DOHH2 (cell line): ENCODE data around the gene C14orf180.

Experiments used
- H3F3A ChIP-seq: fragments of 200-600 bp; sonication (generic), shearing (Covaris generic); 2 replicates; pipeline ENCODE4 v1.6.0; 2016; ENCODE audit warnings: antibody characterized with exemption, mild to moderate bottlenecking; ENCODE audit not compliant: control insufficient read depth, insufficient read depth
- H3K27ac ChIP-seq: fragments of 200-600 bp; sonication (generic); 2 replicates; pipeline ENCODE4 v1.5.1; 2014; ENCODE audit warnings: low read depth, mild to moderate bottlenecking, low read length, moderate library complexity
- H3K27me3 ChIP-seq: fragments of 200-600 bp; sonication (generic); 2 replicates; pipeline ENCODE4 v1.6.1; 2014; ENCODE audit warnings: mild to moderate bottlenecking, low read length, mixed read lengths; ENCODE audit not compliant: control insufficient read depth
- H3K36me3 ChIP-seq: fragments of 200-600 bp; sonication (generic); 2 replicates; pipeline ENCODE4 v1.6.1; 2014; ENCODE audit warnings: mild to moderate bottlenecking, low read length, moderate library complexity, mixed read lengths; ENCODE audit not compliant: control insufficient read depth
- H3K4me1 ChIP-seq: fragments of 200-600 bp; sonication (generic); 2 replicates; pipeline ENCODE4 v1.6.1; 2014; ENCODE audit warnings: mild to moderate bottlenecking, low read length, mixed read lengths; ENCODE audit not compliant: control insufficient read depth
- H3K4me2 ChIP-seq: fragments of 200-600 bp; sonication (generic); 2 replicates; pipeline ENCODE4 v1.6.0; 2014; ENCODE audit warnings: mild to moderate bottlenecking, low read length, moderate library complexity
- H3K4me3 ChIP-seq: fragments of 200-600 bp; sonication (generic); 2 replicates; pipeline ENCODE4 v1.5.1; 2014; ENCODE audit warnings: mild to moderate bottlenecking, low read length, mixed read lengths
- H3K79me2 ChIP-seq: fragments of 200-600 bp; sonication (generic); 2 replicates; pipeline ENCODE4 v1.6.1; 2014; ENCODE audit warnings: mild to moderate bottlenecking, low read length, mixed read lengths; ENCODE audit not compliant: control insufficient read depth
- H3K9me2 ChIP-seq: fragments of 200-600 bp; sonication (generic); replicated peaks from 2 replicates; pipeline ENCODE4 v1.6.1; 2014; ENCODE audit warnings: mild to moderate bottlenecking, low read length, mixed read lengths; ENCODE audit not compliant: control insufficient read depth
- H3K9me3 ChIP-seq: fragments of 200-600 bp; sonication (generic); 2 replicates; pipeline ENCODE4 v1.6.1; 2014; ENCODE audit warnings: antibody characterized with exemption, low read length, mixed read lengths; ENCODE audit not compliant: control insufficient read depth, insufficient read depth
- H4K20me1 ChIP-seq: fragments of 200-600 bp; sonication (generic); 2 replicates; pipeline ENCODE4 v1.6.0; 2014; ENCODE audit warnings: low read depth, mild to moderate bottlenecking, antibody characterized with exemption, low read length, moderate library complexity; ENCODE audit not compliant: control insufficient read depth, insufficient read depth
- CTCF ChIP-seq: fragments of 200-600 bp; sonication (generic); IDR thresholded peaks from one replicate; pipeline ENCODE4 v1.5.1; 2014; ENCODE audit warnings: antibody characterized with exemption, mild to moderate bottlenecking, low read depth, low read length; ENCODE audit not compliant: poor library complexity, severe bottlenecking
- EZH2phosphoT487 ChIP-seq: fragments of 200-600 bp; sonication (generic); IDR thresholded peaks from 2 replicates; pipeline ENCODE4 v1.6.1; 2017; ENCODE audit warnings: borderline replicate concordance, mild to moderate bottlenecking, antibody characterized with exemption, low read length, moderate library complexity, mixed read lengths

The C14orf180 gene

GRCh38 chr14:104634138-104634760 is 54.7 kb downstream of the C14orf180 start:
- Histone ChIP-seq H4K20me1 (no peaks in the 10 kb centered on the region), H3K9me2 (no peaks in the 10 kb centered on the region), H3K36me3 (no peaks in the 10 kb centered on the region), H3K9me3 (no peaks in the 10 kb centered on the region), H3K4me2 (no peak overlapping the region), H3K4me3 (no peak overlapping the region), H3K4me1 (peaks cover 3% of the 10 kb centered on the region; the same call in 1 of the 2 replicates), H3K79me2 (no peaks in the 10 kb centered on the region), H3F3A (no peaks in the 10 kb centered on the region), H3K27ac (no peak overlapping the region), H3K27me3 (peaks cover 7% of the 10 kb centered on the region)
- TF ChIP-seq EZH2phosphoT487 (no peak), CTCF (no peak)

- no peaks in the 10 kb centered on the region for H3K79me2 ChIP-seq
- TF ChIP-seq EZH2phosphoT487, result no peak
- no peak for TF ChIP-seq CTCF
- no peaks in the 10 kb centered on the region for H3K9me2 ChIP-seq
- H3K27me3 ChIP-seq, result peaks cover 7% of the 10 kb centered on the region
- H3K4me1 ChIP-seq, result peaks cover 3% of the 10 kb centered on the region; the same call in 1 of the 2 replicates
- no peak overlapping the region for H3K27ac ChIP-seq
- H3K4me3 ChIP-seq, result no peak overlapping the region
- H3K36me3 ChIP-seq, result no peaks in the 10 kb centered on the region
- no peaks in the 10 kb centered on the region for H4K20me1 ChIP-seq
- no peaks in the 10 kb centered on the region for H3K9me3 ChIP-seq
- H3F3A ChIP-seq, result no peaks in the 10 kb centered on the region
- no peak overlapping the region for H3K4me2 ChIP-seq
Observed at GRCh38 chr14:104634886-104635570, 55.5 kb downstream of the C14orf180 start.

- H3K27me3 ChIP-seq, result peaks cover 4% of the 10 kb centered on the region; the same call in 1 of the 2 replicates
Observed at GRCh38 chr14:104635717-104636116, 56.2 kb downstream of the C14orf180 start.

More at GRCh38 chr14:104635717-104636116, 56.2 kb downstream of the C14orf180 start:
- no peaks in the 10 kb centered on the region for H4K20me1 ChIP-seq
- no peaks in the 10 kb centered on the region for H3K79me2 ChIP-seq
- no peak overlapping the region for H3K27ac ChIP-seq
- no peak overlapping the region for H3K4me3 ChIP-seq
- no peak overlapping the region for H3K4me2 ChIP-seq
- H3K9me2 ChIP-seq, result no peaks in the 10 kb centered on the region
- no peaks in the 10 kb centered on the region for H3K36me3 ChIP-seq
- H3K4me1 ChIP-seq, result peaks cover 2% of the 10 kb centered on the region; the same call in 1 of the 2 replicates
- no peaks in the 10 kb centered on the region for H3K9me3 ChIP-seq
- no peaks in the 10 kb centered on the region for H3F3A ChIP-seq
- TF ChIP-seq EZH2phosphoT487 (no peak), CTCF (no peak)
